HG03060 (cell line): Measurements from ENCODE around the gene CRHR2.

ENCODE experiments used
- ATAC-seq: cut with Tn5 transposase; IDR thresholded peaks from one replicate; pipeline ENCODE4 v1.9.1; 2021; ENCODE audit warnings: low read depth, moderate number of reproducible peaks; ENCODE audit not compliant: unreplicated experiment

CRHR2 gene

GRCh38 chr7:30633223-30633622 lies 49.0 kb downstream of the CRHR2 start:
- ATAC-seq, result no peak

GRCh38 chr7:30630986-30631385 lies 51.3 kb downstream of the CRHR2 start:
- no peak for ATAC-seq

- ATAC-seq, result no peak
Observed at GRCh38 chr7:30627026-30627425, 55.2 kb downstream of the CRHR2 start.

- ATAC-seq, result no peak
Observed at GRCh38 chr7:30625283-30625682, 57.0 kb downstream of the CRHR2 start.

DNA sequence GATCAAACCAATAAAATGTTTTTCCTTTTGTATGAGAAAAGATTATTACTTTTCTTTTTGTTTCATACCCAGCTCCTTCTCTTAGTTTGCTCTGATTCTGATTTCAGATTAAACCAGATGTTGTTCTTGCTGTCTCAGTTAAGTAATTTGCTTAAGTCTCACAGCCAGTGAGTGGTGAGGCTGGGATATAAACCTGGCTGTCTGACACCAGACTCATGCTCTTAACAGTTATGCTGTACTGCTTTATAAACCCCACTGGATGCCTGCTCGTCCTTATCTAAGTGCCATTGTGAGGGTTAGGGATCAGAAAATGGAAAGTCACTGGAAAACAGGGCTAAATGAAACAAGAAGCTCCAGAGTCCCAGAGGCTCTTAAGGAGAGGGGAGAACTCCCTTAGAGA lies 63.3 kb downstream of the CRHR2 start:
- no peak for ATAC-seq

- ATAC-seq, result no peak
Observed at GRCh38 chr7:30618080-30618676, 64.1 kb downstream of the CRHR2 start.

DNA sequence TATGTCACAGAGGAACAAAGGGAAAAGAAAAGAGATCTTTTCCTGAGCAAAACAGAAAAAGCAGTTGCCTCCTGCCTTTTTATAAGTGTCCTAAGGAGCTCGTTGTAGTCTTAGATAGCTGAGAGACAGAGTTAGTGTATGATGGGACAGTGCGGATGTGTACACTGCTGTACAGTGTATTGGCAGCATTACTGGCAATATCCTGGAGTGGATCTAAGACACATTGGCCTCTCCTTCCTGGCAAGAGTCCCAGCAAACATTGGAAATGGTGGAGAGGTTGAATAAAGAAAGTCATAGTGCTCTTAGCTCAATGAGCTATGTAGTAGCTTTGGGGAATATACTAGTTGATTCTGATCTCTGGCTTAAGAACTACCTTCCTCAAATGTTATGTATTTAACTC lies 64.9 kb downstream of the CRHR2 start:
- ATAC-seq, result no peak

GRCh38 chr7:30616318-30616717 lies 65.9 kb downstream of the CRHR2 start:
- no peak for ATAC-seq

- no peak for ATAC-seq
Observed at GRCh38 chr7:30613366-30614325, 68.6 kb downstream of the CRHR2 start.

DNA sequence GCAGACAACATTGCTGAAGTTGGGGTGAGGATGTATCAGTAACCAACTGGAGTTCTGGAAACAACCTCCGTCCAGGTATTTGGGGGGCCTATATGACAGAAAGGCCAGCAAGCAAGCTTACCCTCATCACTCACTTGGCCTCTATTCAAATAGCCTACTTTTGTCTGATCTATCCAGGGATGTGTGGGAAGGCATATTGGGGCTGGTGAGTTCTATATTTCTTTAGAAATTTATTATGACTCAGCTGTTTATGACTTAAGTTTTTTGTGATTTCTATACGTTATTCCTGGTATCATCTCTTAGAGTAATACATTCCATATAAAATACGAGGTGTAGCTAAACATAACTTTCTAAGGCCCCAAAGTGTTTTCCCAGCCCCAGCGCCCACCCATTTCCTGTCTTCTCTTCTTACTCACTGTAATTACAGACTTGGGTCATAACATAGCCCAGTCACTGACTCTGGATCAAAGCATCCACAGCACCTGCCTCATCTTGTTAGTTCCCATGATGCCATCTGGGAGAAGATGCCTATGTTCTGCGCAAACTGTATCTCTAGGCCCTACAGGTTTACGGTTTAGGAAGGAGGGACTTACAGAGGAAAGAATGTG lies 69.5 kb downstream of the CRHR2 start:
- ATAC-seq, result no peak

DNA sequence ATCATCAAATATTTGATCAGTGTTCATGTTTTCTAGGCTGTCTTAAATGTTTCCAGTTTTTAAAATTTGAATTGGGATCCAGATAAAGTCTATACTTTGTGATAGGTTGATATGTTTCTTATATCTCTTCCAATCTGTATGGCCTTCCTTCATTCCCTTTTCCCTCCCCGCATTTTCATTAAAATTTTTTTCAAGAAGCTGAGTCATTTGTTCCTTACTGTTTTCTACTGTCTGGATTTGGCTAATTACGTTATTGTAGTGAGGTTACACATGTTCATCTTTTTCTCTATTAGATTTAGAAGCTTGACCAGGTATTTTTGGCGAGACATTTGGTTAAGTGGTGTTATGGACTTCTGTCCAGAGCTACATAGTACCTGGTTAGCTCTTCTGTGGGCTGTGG lies 76.4 kb downstream of the CRHR2 start:
- ATAC-seq, result no peak

DNA sequence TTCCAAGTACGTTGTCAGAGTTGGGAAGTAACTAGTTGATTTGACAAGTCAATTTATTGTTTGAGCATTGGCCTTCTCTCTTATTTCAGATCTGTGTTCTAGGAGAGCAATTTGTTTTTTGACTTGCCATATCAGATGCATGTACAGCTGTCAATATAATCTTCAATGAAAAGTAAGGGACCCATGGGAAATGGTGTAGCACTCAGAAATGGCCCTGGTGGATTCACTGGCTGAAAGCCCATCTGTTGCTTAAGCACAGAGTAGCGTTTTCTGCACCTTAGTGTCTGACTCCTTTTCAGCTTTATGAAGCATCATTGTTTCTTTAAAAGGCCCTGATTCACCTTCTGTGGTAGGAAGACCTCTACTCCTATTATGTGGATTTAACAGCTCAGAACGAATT lies 77.4 kb downstream of the CRHR2 start:
- no peak for ATAC-seq
